ENCODE results near the gene CTAGE6.
"Not testable (repeated sequence)": the region's sequence is repeated elsewhere in the genome, so short reads cannot be mapped to it uniquely, and the experiment has no call there.

CTAGE6 gene, protein sequence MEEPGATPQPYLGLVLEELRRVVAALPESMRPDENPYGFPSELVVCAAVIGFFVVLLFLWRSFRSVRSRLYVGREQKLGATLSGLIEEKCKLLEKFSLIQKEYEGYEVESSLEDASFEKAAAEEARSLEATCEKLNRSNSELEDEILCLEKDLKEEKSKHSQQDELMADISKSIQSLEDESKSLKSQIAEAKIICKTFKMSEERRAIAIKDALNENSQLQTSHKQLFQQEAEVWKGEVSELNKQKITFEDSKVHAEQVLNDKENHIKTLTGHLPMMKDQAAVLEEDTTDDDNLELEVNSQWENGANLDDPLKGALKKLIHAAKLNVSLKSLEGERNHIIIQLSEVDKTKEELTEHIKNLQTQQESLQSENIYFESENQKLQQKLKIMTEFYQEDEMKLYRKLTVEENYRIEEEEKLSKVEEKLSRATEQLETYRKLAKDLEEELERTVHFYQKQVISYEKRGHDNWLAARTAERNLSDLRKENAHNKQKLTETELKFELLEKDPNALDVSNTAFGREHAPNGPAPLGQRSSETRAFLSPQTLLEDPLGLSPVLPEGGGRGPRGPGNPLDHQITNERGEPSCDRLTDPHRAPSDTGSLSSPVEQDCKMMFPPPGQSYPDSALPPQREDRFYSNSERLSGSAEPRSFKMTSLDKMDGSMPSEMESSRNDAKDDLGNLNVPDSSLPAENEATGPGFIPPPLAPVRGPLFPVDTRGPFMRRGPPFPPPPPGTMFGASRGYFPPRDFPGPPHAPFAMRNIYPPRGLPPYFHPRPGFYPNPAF

DNA sequence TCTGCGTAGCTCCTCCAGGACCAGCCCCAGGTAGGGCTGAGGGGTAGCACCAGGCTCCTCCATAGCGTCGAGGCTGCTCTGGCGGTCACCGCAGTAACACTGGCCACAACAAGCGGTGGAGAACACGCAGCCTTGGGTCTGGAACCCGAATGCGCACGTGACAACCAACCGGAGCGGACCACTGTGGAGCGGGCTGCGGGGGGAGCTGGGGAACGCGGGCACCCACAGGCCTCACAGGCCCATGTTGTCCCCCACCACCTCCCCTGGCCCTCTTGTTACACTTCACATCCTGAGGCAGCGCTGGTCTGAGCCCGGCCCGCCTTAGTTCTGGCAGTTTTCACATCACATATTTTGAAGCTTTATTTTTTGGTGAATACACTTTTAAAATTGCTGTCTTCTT is at the start of gene CTAGE6:
Gene CTAGE6, minus strand, starts transcription at position 101 of the 400 bp plus-strand sequence. Its CDS starts 38 bp downstream, at position 63.
- DNase-seq = not testable (repeated sequence)

DNA sequence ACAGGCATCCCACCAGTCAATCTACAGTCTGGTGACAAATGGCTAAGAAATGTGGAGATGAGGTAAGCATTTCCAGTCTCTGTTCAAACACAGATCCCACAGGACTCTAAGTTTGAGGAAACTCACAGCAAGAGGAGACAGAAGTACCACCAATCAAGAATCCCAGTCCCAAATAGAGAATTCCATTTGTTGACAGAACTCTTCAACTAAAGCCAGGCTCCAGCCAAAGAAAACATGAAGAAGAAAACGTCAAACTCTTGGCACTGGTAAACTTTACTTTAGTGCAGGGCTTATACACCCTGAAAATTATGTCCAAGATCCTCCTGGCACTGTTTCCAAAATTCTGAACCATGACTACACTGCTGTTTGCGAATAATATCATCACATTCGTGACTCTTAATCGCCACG is 49.2 kb upstream of the CTAGE6 start:
- DNase-seq = not testable (repeated sequence)

DNA sequence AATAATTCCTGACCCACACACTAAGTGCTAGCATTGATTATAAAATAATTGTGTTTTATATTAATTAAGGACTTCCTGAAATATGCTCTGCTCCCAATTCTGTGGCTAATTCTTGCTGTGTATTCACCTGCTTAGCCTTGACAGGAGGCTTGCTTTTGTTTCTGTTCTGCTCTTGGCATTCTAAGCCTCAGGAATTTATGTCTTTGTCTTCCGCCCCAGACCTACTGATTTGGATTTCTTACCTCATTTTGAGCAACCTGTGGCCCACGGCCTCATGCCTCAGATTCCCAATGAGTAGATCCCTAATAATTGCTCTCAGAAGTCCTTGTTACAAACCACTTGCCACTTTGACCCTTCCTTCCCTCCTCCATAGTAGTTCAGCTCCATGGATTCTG is 40.4 kb upstream of the CTAGE6 start:
- not testable (repeated sequence) for DNase-seq

DNA sequence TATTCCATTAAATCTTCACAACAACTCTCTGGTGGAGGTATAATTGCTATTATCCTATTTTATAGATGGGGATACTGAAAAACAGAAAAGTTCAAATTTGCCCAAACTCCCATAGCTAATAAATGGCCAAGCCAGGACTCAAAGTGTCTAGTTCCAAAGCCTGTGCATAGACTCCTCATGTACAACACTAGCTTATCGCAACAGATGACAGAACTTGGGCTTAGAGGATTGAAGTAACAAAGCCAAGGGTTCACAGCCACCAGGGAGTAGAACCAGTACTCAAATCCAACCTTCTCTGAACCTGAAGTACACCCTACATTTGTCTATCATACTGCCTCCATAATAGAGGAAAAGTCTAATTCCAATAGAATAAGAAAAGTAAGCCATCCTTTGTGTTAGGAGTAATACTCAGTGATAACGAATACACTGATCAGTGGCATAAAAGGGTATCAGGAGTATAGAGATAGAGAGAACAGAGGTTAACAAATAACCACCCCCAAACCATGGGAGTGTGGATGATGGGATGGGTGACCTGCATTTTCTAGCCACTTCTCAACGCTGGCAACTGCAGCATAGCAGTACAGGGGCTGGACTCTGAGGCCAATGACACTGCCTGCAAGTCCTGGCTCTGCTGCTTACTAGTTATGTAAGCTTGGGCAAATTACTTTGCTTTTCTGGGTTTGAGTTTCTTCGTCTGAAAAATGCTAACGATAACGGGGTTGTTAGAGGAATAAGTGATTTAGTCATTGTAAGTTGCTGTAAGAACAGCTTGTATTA is 39.8 kb upstream of the CTAGE6 start:
- not testable (repeated sequence) for DNase-seq

DNA sequence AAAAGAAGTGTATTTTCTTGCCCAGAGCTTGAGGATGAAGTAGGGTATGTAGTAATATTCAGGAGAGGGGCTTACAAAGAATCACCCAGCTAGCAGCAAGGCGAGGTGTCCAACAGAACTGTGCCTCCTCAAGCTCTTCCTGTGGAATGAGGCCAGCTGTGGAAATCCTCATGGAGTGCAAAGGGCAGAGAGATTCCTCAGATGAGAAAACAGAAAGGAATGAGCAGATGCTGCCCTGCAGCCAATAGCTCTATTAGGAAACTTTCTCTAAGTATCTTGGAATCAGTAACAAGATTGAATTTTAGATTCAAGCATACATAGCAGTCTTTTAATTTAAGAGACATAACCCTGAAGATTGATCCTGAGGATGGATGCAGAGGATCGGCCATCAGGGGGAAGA is 38.2 kb upstream of the CTAGE6 start:
- DNase-seq = not testable (repeated sequence)

DNA sequence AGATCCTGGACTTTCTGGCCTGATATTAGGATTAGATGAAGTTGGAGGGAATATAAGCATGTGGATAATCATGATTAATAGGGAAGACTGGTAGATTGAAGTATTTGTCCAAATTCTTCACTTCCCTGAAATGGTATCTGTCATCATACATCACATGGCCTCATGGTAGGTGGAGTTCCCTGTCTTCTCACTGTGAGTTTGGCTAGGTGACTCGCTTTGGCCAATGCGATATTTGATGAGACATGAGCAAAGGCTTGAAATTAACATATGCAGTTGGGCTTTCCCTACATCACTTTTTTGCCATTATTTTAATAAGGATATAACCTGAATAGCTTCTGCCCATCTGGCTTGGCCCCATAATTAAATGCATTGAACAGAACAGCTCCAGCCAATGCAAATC is 35.1 kb upstream of the CTAGE6 start:
- not testable (repeated sequence) for DNase-seq

DNA sequence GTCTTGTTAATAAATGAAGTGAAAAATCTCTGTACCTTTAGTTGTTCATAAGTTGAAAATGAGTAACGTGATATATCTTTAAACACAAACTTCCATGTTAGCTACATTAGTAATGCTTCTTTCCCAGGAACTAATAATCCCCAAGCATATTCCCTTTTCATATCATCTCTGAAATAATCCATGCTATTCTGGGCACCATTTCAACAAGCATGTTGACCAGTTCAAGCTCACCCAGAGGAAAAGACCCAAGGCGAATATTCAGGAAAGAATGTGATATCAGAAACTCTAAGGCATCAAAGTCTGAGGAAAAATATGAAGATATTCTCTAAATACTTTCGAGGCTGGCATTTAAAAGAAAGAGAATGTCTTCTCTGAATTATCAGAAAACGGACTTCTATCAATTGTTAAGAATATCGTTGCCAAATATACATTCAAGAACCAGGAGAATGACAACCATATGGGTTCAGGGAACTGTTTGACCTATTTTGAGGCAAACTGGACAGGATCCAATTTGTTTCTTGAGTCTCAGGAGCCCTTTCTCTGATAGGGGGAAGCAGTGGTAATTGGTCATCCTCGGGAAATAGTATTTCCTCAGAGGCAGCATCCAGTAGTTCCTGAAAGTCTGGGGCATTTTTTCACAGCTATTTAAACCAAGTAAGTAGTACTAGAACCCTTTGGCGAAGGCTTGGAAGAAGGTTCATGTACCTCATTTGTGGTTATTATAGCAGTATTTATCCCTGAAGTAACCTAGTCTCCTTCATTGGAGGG is 28.1 kb upstream of the CTAGE6 start:
- DNase-seq = not testable (repeated sequence)

DNA sequence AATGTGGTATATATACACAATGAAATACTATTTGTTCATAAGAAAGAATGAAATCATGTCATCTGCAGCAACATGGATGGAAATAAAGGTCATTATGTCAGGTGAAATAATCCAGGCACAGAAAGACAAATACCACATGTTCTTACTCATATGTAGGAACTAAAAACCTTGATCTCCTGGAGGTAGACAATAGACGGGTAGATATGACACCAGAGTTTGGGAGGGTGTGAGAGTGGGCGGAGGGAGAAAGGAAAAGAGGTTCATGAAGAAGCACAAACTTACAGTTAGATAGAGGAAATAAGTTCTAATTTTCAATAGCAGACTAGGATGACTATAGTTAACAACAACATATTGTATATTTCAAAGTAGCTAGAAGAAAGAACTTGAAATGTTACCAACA is 22.1 kb upstream of the CTAGE6 start:
- not testable (repeated sequence) for DNase-seq

DNA sequence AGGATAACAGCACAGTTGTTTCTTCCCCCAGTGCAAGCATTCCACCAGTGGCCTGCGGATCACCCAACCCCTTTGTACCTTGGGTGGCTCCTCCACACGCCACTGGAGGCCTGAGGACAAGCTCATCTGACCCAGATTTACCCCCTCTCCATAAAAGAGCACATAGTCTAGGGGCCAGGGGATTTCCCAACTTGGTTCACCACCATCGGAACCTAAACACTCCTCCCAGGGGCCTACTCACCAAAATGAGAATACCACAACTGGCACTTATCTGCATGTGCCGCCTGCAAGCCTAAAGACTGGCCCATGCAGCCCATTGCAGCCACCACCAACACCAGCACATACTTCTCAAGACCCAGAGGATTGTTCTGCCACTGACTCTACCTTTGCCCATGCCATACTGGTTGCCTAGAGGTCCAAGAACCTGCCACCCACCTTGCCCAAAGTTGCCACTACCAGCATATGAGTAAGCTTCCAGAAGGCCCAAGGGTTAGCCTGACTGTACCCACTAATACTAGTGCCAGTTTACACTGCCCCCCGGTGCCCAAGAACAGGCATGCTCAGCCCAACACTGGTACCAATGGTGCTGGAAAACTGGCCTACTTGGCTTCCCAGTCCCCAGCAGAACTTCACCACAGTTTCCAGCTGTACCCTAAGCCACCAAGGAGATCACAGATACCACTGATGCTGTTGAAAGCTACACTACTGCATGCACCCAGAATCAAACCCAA is 15.4 kb upstream of the CTAGE6 start:
- DNase-seq = not testable (repeated sequence)

DNA sequence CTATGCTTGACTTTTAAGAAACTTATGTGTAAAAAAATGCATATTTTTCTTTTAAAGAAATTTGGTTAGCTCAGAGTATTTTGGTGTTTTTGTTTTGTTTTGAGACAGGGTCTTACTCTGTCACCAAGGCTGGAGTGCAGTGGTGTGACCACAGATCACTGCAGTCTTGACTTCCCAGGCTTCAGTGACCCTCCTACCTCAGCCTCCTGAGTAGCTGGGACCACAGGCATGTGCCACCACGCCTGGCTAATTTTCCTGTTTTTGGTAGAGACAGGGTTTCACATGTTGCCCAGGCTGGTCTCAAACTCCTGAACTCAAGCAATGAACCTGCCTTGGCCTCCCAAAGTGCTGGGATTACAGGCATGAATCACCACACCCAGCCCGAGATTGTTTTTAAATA is 10.0 kb upstream of the CTAGE6 start:
- not testable (repeated sequence) for DNase-seq

DNA sequence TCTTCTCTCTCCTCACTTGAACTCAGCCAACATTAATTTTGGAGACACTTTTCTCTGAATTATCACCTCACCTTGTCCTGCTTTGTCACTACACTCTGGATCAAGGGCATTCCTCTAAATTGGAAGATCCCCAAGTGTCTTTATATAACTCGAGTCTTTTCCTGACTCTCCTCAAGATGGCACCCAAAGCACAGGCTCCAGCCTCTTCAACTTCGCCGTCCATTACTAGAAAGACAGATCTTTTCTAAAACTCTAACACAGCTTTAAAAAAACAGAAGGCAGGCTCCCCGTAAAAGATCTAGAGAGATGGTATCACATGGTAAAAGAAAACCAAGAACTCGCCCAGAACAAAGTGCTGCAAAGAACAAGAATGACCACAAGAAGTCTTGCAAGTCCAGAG is 8.2 kb upstream of the CTAGE6 start:
- DNase-seq = not testable (repeated sequence)

DNA sequence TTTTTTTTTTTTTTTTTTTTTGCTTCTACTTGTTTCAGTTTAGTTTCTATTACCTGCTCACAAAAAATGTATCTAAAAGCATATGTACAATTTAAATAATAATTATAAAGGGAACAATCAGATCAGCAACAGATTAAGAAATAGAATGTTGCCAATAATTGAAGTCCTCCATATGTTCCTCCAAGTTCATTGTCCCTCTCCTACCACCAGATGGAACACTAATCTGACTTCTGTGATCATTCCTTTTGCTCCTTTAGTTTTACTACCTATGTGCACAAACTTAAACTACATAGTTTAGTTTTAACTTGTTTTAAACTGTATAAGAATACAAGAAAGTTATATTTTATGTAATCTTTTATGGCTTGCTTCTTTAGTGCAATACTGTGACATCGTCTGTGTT is 5.6 kb upstream of the CTAGE6 start:
- DNase-seq = not testable (repeated sequence)

DNA sequence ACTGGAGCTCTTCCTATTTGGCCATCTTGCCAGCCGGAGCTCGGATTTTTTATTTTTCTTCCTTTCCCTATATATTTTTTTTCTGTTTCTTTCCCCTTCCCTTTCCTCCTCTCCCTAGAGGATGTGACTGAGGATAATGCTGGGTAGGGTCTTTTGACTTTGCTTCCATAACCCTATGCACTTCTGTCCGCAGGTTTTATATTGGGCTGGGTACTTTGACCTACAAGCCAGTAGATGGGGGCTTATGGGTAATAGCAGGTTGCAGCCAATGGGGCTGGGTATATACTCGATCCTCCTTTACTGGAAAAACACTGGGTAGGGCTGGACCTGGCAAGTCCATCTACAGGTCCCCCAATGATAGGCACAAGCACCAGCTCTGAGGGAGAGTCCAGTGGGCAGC is 12.2 kb downstream of the CTAGE6 start:
- DNase-seq = not testable (repeated sequence)

DNA sequence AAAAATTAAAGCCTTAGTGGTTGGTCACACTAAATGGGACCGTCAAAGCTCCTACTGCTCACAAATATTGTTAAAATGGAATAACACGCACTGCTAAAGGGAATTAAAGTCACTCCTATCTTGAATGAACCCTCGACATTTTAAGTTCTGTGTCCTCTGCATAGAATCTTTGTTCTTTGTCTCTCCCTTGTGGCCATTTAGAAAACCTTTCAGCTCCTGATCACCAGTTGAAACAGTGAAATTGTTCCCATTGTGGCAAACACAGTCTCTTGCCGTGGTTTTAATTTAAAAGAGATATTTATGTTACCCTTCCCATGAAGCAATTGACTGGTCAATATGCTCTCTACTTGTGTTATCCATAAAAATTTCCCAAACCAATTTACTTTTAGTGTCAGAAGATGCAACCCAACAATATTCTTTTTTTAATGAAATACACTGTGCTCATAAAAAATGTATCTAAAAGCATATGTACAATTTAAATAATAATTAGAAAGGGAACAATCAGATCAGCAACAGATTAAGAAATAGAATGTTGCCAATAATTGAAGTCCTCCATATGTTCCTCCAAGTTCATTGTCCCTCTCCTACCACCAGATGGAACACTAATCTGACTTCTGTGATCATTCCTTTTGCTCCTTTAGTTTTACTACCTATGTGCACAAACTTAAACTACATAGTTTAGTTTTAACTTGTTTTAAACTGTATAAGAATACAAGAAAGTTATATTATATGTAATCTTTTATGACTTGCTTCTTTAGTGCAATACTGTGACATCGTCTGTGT is 20.3 kb downstream of the CTAGE6 start:
- DNase-seq = not testable (repeated sequence)

DNA sequence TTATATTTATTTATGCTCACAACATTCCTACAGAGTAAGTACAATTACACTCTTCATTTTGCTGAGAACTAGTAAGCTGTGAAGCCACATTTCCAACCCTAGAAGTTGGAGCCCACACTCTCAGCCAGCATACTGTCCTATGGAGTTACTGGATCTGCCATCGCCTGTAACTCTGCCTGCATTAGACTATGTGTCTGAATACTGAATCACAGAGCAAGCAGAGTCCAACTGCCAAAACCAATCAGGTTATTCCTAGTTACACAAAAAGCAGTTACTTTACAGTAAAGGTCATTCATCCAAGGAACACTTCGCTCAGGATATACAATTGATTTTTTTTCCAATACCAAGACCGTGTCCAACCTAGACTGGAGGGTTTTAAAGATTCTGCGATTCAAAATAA is 21.5 kb downstream of the CTAGE6 start:
- DNase-seq = no peak

DNA sequence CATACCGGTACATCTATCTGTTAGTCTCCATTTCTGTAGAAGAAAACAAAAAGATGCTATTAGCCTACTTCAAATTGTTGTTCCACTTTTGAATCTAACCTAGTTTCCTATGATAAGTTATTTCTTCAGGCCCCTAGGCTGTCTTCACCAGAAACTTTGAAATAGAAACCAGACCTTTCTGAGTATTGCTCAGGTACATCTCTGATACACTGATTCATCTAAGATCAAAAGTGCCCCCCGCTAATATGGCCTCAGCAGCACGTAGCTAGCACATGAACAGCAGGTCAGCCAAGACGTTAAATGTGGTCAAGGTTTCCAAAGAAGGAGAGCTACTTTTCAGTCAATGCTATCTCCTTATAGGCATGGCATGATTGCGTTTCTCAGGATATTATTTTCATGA is 23.6 kb downstream of the CTAGE6 start:
- no peak for DNase-seq

DNA sequence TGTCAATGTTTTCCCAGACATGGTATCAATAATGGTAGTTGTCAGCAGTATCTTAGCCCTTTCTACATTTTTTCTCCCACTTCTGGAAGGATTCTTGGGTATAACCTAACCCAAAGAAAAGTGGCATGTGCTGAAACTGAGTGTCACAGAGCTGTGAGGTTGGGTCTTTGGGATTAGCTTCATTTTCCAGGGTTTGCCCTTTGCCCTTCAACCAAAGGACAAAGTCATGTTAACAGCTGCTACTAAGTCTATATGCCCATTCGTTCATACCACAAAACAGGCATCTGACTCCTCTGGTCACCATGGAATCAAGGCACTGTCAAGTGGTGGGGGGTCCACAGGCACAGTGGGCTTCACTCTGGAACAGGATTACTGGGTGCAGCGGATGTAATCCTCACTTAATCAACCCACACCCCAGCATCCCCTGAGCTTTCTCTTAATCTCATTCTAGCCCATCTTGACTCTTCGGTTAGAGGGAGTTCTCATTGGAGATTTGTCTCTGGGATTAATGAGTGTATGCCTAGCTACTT is 29.1 kb downstream of the CTAGE6 start:
- no peak for DNase-seq

DNA sequence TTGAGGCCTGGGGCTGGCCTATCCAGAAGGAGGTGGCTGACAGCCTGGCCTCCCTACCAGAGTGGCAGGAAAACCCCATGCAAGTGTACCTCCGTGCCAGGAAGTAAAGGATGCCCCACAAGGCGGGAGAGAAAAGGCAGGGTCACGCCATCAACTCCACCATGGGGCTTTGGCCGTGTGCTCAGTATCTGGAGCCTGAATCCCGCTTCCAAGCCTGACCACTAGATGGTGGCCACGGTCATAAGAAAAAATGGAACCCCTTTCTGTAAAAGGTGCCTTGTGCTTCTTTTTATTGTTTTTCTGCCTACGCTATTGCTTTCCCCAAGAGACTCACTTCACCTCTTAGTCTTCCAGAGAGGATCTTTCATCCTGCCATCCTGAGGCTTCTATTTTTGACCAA is 29.9 kb downstream of the CTAGE6 start:
- DNase-seq = not testable (repeated sequence)

DNA sequence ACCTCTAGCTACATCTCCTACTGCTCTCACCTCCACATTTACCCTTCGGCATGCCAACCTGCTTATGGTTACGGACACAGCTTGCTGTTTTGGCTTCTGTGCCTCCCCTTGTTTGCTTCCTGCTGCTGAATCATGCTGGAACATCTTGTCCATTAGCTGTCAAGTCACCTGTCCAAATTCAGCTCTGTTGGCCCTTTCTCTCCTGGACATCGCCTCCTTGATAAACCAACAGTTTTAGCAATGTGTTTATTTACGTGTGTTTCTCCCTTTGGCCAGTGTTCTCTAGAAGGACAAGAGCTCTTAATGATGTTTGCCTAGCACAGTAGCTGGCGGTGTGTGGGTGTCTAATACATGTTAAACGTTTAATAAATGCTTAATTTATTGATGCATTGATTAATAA is 31.4 kb downstream of the CTAGE6 start:
- not testable (repeated sequence) for DNase-seq

DNA sequence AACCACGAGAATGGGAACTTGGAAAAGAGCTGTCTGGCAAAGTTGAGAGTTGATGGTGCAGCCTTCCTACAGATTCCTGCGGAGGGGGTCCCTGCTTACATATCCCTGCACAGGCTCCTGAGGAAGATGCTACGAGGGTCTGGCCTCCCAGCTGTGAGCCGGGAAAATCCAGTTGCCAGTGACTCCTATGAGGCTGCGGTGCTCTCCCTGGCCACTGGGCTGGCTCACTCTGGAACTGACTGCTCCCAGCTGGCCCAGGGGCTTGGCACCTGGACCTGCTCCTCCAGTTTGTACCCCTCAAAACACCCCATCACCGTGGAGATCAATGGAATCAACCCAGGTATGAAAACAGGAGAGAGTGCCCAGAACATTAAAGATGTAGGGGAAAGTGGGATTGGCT is 37.2 kb downstream of the CTAGE6 start:
- not testable (repeated sequence) for DNase-seq

Measured in NCI-H2107 (cell line).